ENCODE measurements around the gene SYT2.

Gene SYT2

DNA sequence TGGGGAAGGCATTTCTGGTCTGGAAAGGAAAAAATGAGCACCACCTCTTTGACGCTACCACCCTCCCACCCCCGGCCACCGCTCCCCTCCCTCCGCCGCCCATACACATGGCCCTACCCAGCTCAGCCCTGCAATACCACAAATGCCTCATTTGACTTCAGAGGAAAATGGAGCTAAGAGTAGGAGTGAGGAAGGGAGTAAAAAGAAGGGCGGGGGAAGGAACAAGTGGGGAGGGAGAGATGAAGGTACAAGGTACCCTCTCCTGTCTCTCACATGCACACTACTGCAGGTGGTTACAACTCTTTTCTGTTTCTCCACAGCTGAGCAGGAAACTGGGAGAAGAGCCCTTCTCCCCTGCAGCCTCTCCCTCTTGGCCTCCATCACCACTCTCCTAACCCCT, 7.1 kb downstream of the SYT2 start:
- no peak overlapping the region for H3K4me3 ChIP-seq (ENCODE audit: low read depth in 1 of 2, low read length in 2 of 2)
- no peak overlapping the region for H3K9ac ChIP-seq (ENCODE audit: low read depth, low read length)
- no peak for ATAC-seq (ENCODE audit: insufficient read depth, low read depth)
- no peaks in the 10 kb centered on the region for H3K4me1 ChIP-seq (ENCODE audit: insufficient read depth, low read length)
- no peak overlapping the region for H2AFZ ChIP-seq (ENCODE audit: low read depth, low read length)
- H3K4me2 ChIP-seq (ENCODE audit: insufficient read depth, low read length): no peak overlapping the region
- DNase-seq: no peak
- peaks cover 12% of the 10 kb centered on the region for H3K27me3 ChIP-seq (ENCODE audit: insufficient read depth, low read length, poor library complexity)
- no peaks in the 10 kb centered on the region; the same call in 1 of the 2 replicates for H4K20me1 ChIP-seq (ENCODE audit: insufficient read depth, low read length)
- TF ChIP-seq, protein P1, sequence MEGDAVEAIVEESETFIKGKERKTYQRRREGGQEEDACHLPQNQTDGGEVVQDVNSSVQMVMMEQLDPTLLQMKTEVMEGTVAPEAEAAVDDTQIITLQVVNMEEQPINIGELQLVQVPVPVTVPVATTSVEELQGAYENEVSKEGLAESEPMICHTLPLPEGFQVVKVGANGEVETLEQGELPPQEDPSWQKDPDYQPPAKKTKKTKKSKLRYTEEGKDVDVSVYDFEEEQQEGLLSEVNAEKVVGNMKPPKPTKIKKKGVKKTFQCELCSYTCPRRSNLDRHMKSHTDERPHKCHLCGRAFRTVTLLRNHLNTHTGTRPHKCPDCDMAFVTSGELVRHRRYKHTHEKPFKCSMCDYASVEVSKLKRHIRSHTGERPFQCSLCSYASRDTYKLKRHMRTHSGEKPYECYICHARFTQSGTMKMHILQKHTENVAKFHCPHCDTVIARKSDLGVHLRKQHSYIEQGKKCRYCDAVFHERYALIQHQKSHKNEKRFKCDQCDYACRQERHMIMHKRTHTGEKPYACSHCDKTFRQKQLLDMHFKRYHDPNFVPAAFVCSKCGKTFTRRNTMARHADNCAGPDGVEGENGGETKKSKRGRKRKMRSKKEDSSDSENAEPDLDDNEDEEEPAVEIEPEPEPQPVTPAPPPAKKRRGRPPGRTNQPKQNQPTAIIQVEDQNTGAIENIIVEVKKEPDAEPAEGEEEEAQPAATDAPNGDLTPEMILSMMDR (IDR thresholded peaks at IDR 0.05; ENCODE audit: borderline replicate concordance, extremely low read depth, low read length, poor library complexity, severe bottlenecking): no peak
- TF ChIP-seq EZH2 (IDR thresholded peaks at IDR 0.05; ENCODE audit: borderline replicate concordance, low read depth, low read length, severe bottlenecking): no peak
- no peaks in the 10 kb centered on the region for H3K79me2 ChIP-seq (ENCODE audit: insufficient read depth, low read length)
- H3K9me3 ChIP-seq (ENCODE audit: insufficient read depth, low read length, severe bottlenecking): no peaks in the 10 kb centered on the region
- H3K27ac ChIP-seq (ENCODE audit: low read length): no peak overlapping the region
- no peaks in the 10 kb centered on the region for H3K36me3 ChIP-seq (ENCODE audit: insufficient read depth, low read length)

DNA sequence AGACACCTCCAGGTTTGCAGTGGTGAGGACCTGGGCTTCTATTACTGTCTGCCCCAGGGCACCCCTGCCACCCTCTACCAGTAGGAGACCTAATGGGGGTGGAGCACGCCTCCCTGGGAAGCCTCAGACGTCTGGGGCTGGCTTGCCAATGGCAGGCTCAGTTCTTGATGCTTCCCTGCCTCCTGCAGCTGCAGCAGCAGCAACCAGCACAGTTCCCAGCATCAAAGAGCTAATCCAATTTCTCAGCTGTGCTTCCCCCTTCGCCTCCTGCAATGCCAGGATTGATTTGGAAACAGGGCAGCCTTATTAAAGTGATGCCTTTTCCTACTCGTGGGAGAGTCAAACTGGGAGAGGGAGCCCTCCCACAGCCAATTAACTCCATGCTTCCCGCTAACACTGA, 8.2 kb downstream of the SYT2 start:
- no peak overlapping the region for H3K4me3 ChIP-seq (ENCODE audit: low read depth in 1 of 2, low read length in 2 of 2)
- no peaks in the 10 kb centered on the region for H3K36me3 ChIP-seq (ENCODE audit: insufficient read depth, low read length)
- no peak for DNase-seq
- no peak overlapping the region for H2AFZ ChIP-seq (ENCODE audit: low read depth, low read length)
- TF ChIP-seq EZH2 (IDR thresholded peaks at IDR 0.05; ENCODE audit: borderline replicate concordance, low read depth, low read length, severe bottlenecking): no peak
- TF ChIP-seq, protein P1 (IDR thresholded peaks at IDR 0.05; ENCODE audit: borderline replicate concordance, extremely low read depth, low read length, poor library complexity, severe bottlenecking): no peak
- no peaks in the 10 kb centered on the region for H3K9me3 ChIP-seq (ENCODE audit: insufficient read depth, low read length, severe bottlenecking)
- H4K20me1 ChIP-seq (ENCODE audit: insufficient read depth, low read length): peaks cover 3% of the 10 kb centered on the region; the same call in 1 of the 2 replicates
- no peak overlapping the region for H3K4me2 ChIP-seq (ENCODE audit: insufficient read depth, low read length)
- H3K27me3 ChIP-seq (ENCODE audit: insufficient read depth, low read length, poor library complexity): peaks cover 11% of the 10 kb centered on the region
- H3K4me1 ChIP-seq (ENCODE audit: insufficient read depth, low read length): no peaks in the 10 kb centered on the region
- H3K9ac ChIP-seq (ENCODE audit: low read depth, low read length): no peak overlapping the region
- ATAC-seq (ENCODE audit: insufficient read depth, low read depth): no peak
- H3K79me2 ChIP-seq (ENCODE audit: insufficient read depth, low read length): no peaks in the 10 kb centered on the region
- no peak overlapping the region for H3K27ac ChIP-seq (ENCODE audit: low read length)

DNA sequence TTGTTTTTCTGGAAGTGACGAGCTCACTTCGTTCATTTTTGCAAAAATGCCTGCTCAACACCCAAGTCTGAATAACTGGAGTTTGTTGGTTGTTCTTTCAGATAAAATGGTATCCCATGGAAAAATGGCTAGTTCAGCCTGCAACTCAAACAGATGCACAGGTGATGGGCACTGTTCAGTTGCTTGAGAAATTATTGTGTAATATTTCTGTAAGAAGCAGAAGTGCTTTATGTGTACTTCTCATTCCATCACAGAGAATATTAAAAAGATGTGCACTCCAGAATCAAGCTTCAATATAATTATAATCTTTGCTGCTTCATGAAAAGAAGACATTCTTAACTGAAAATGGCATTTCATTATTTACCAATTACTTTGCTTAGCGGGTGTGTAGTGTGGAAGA, 9.1 kb downstream of the SYT2 start:
- ATAC-seq (ENCODE audit: insufficient read depth, low read depth) (no peak), DNase-seq (no peak)
- H2AFZ ChIP-seq (ENCODE audit: low read depth, low read length): no peak overlapping the region
- H3K9me3 ChIP-seq (ENCODE audit: insufficient read depth, low read length, severe bottlenecking): no peaks in the 10 kb centered on the region
- no peak overlapping the region for H3K4me2 ChIP-seq (ENCODE audit: insufficient read depth, low read length)
- peaks cover 4% of the 10 kb centered on the region; the same call in 1 of the 2 replicates for H4K20me1 ChIP-seq (ENCODE audit: insufficient read depth, low read length)
- H3K27ac ChIP-seq (ENCODE audit: low read length): no peak overlapping the region
- TF ChIP-seq, protein P1 (IDR thresholded peaks at IDR 0.05; ENCODE audit: borderline replicate concordance, extremely low read depth, low read length, poor library complexity, severe bottlenecking): no peak
- no peak for TF ChIP-seq EZH2 (IDR thresholded peaks at IDR 0.05; ENCODE audit: borderline replicate concordance, low read depth, low read length, severe bottlenecking)
- no peaks in the 10 kb centered on the region for H3K36me3 ChIP-seq (ENCODE audit: insufficient read depth, low read length)
- H3K9ac ChIP-seq (ENCODE audit: low read depth, low read length): no peak overlapping the region
- no peak overlapping the region for H3K4me3 ChIP-seq (ENCODE audit: low read depth in 1 of 2, low read length in 2 of 2)
- H3K79me2 ChIP-seq (ENCODE audit: insufficient read depth, low read length): no peaks in the 10 kb centered on the region
- no peaks in the 10 kb centered on the region for H3K4me1 ChIP-seq (ENCODE audit: insufficient read depth, low read length)
- H3K27me3 ChIP-seq (ENCODE audit: insufficient read depth, low read length, poor library complexity): peaks cover 9% of the 10 kb centered on the region

DNA sequence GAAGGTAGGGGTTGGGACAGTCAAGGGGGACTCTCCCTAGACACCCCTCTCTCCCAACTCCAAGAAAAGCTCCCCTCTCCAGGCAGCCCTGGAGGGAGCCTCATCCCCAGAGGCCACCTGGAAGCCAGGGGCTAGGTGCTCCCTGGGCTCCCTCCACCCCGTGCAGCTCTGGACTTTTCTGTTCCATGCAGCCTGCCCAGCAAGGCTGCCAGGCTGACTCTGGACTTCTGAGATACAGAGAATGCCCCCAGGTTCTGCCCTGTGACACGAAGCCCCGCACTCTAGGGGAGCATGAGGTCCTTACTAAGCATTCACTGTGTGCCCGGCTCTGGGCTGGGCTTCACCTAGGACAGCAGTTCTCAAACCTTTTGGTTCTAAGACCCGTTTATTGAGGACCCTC, 10.2 kb downstream of the SYT2 start:
- Histone ChIP-seq H3K79me2 (ENCODE audit: insufficient read depth, low read length) (no peaks in the 10 kb centered on the region), H3K4me1 (ENCODE audit: insufficient read depth, low read length) (no peaks in the 10 kb centered on the region), H2AFZ (ENCODE audit: low read depth, low read length) (no peak overlapping the region), H3K27me3 (ENCODE audit: insufficient read depth, low read length, poor library complexity) (peaks cover 5% of the 10 kb centered on the region), H3K4me2 (ENCODE audit: insufficient read depth, low read length) (no peak overlapping the region), H4K20me1 (ENCODE audit: insufficient read depth, low read length) (peaks cover 4% of the 10 kb centered on the region; the same call in 1 of the 2 replicates), H3K36me3 (ENCODE audit: insufficient read depth, low read length) (no peaks in the 10 kb centered on the region), H3K9me3 (ENCODE audit: insufficient read depth, low read length, severe bottlenecking) (no peaks in the 10 kb centered on the region), H3K9ac (ENCODE audit: low read depth, low read length) (no peak overlapping the region), H3K4me3 (ENCODE audit: low read depth in 1 of 2, low read length in 2 of 2) (no peak overlapping the region), H3K27ac (ENCODE audit: low read length) (no peak overlapping the region)
- DNase-seq: no peak
- ATAC-seq (ENCODE audit: insufficient read depth, low read depth): no peak
- TF ChIP-seq, protein P1 (IDR thresholded peaks at IDR 0.05; ENCODE audit: borderline replicate concordance, extremely low read depth, low read length, poor library complexity, severe bottlenecking): no peak
- no peak for TF ChIP-seq EZH2 (IDR thresholded peaks at IDR 0.05; ENCODE audit: borderline replicate concordance, low read depth, low read length, severe bottlenecking)

All from DND-41 (cell line).